Osteocyte (in vitro differentiated cells): ENCODE measurements around the gene SIGLEC14. TPM values are rescaled to one million over a fixed set of nuclear protein-coding genes. Genes with fewer than 3 reads are reported as not detected.

Experiments
- DNase-seq: peaks from one replicate; pipeline ENCODE4 v3.0.0; 2021; ENCODE audit warnings: mixed read lengths; ENCODE audit not compliant: unreplicated experiment; ENCODE audit errors: extremely low spot score
- H3K27ac Mint-ChIP-seq: one replicate; pipeline ENCODE4 v1.8.0; 2021; ENCODE audit warnings: mild to moderate bottlenecking, mixed read lengths; ENCODE audit not compliant: unreplicated experiment
- H3K27me3 Mint-ChIP-seq: one replicate; pipeline ENCODE4 v1.8.0; 2021; ENCODE audit warnings: mixed read lengths; ENCODE audit not compliant: unreplicated experiment
- H3K36me3 Mint-ChIP-seq: one replicate; pipeline ENCODE4 v1.8.0; 2021; ENCODE audit warnings: mixed read lengths; ENCODE audit not compliant: unreplicated experiment
- H3K4me1 Mint-ChIP-seq: one replicate; pipeline ENCODE4 v1.8.0; 2021; ENCODE audit warnings: mixed read lengths; ENCODE audit not compliant: unreplicated experiment
- H3K4me3 Mint-ChIP-seq: one replicate; pipeline ENCODE4 v1.8.0; 2021; ENCODE audit warnings: mild to moderate bottlenecking, moderate library complexity, mixed read lengths; ENCODE audit not compliant: unreplicated experiment
- H3K9me3 Mint-ChIP-seq: one replicate; pipeline ENCODE4 v1.8.0; 2021; ENCODE audit warnings: mixed read lengths; ENCODE audit not compliant: unreplicated experiment
- total RNA-seq: library from RNA; stranded (reverse); gene quantifications from 2 replicates; pipeline ENCODE4 v1.2.1, GENCODE V29; 2021
- TF ChIP-seq, protein P1 (sequence below): fragments of 200-600 bp; sonication (generic); IDR thresholded peaks from 2 replicates; pipeline ENCODE4 v1.5.0; 2021; ENCODE audit warnings: antibody characterized with exemption, mild to moderate bottlenecking, moderate library complexity

Gene SIGLEC14
- total RNA-seq, 1 donor from 2014 or later, result not detected

GRCh38 chr19:51653162-51653561 is 6.5 kb upstream of the SIGLEC14 start:
- TF ChIP-seq, protein P1, sequence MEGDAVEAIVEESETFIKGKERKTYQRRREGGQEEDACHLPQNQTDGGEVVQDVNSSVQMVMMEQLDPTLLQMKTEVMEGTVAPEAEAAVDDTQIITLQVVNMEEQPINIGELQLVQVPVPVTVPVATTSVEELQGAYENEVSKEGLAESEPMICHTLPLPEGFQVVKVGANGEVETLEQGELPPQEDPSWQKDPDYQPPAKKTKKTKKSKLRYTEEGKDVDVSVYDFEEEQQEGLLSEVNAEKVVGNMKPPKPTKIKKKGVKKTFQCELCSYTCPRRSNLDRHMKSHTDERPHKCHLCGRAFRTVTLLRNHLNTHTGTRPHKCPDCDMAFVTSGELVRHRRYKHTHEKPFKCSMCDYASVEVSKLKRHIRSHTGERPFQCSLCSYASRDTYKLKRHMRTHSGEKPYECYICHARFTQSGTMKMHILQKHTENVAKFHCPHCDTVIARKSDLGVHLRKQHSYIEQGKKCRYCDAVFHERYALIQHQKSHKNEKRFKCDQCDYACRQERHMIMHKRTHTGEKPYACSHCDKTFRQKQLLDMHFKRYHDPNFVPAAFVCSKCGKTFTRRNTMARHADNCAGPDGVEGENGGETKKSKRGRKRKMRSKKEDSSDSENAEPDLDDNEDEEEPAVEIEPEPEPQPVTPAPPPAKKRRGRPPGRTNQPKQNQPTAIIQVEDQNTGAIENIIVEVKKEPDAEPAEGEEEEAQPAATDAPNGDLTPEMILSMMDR, result no peak

DNA sequence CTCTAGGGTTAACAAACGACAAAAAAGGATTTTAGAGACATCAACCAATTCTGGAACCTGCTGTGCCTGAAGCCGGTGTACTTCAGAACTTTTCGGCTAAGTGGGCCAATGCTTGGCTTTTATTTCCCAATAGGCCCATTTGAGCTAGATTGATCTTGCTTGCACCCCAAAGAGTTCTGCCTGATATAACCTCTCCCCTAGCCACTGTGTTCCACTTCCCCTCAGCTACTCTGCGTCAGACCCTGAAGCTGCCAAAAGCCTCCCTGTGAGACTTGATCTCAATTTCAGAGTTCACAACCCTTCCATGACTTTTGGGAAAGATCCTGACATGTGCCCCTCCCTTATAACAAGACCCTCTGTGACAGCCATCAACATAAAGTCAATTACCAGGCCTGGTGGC is 5.6 kb upstream of the SIGLEC14 start:
- Mint-ChIP-seq H3K36me3 (no peaks in the 10 kb centered on the region), H3K9me3 (no peaks in the 10 kb centered on the region), H3K27me3 (peaks cover 3% of the 10 kb centered on the region), H3K27ac (no peak overlapping the region), H3K4me3 (no peak overlapping the region), H3K4me1 (peaks cover 5% of the 10 kb centered on the region)
- TF ChIP-seq, protein P1, result no peak
- DNase-seq, result no peak

More at GRCh38 chr19:51653162-51653561, 6.5 kb upstream of the SIGLEC14 start:
- Mint-ChIP-seq H3K27me3 (peaks cover 3% of the 10 kb centered on the region), H3K4me1 (peaks cover 5% of the 10 kb centered on the region), H3K27ac (no peak overlapping the region), H3K9me3 (no peaks in the 10 kb centered on the region), H3K4me3 (no peak overlapping the region), H3K36me3 (no peaks in the 10 kb centered on the region)
- DNase-seq, result no peak

- no peak overlapping the region for H3K27ac Mint-ChIP-seq
- DNase-seq, result no peak
- TF ChIP-seq, protein P1, result no peak
- H3K4me3 Mint-ChIP-seq, result no peak overlapping the region
- H3K4me1 Mint-ChIP-seq, result no peaks in the 10 kb centered on the region
- no peaks in the 10 kb centered on the region for H3K27me3 Mint-ChIP-seq
- H3K9me3 Mint-ChIP-seq, result no peaks in the 10 kb centered on the region
- no peaks in the 10 kb centered on the region for H3K36me3 Mint-ChIP-seq
Measured at GRCh38 chr19:51651216-51651846, 4.7 kb upstream of the SIGLEC14 start.

DNA sequence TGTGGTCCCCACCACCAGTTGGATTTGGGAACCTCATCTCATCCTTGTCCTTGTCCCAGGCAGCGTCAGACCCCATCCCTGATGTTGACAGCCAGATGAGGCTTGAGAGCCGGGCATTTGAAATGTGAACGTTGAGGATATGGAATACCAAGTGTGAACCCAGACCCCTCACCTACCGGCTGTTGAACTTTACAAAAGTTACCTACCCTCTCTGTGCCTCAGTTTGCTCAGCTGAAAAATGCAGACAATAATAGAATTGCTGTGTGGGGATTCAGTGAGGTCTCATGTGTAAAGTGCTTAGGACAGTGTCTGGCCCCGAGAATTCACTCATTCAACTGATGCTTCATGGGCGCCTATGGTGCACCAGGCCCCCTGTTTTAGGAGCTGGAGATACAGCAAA is 693 bp upstream of the SIGLEC14 start:
- DNase-seq, result no peak
- no peaks in the 10 kb centered on the region for H3K27me3 Mint-ChIP-seq
- no peaks in the 10 kb centered on the region for H3K9me3 Mint-ChIP-seq
- TF ChIP-seq, protein P1, result no peak
- H3K4me3 Mint-ChIP-seq, result no peak overlapping the region
- H3K27ac Mint-ChIP-seq, result no peak overlapping the region
- no peaks in the 10 kb centered on the region for H3K36me3 Mint-ChIP-seq
- no peaks in the 10 kb centered on the region for H3K4me1 Mint-ChIP-seq

DNA sequence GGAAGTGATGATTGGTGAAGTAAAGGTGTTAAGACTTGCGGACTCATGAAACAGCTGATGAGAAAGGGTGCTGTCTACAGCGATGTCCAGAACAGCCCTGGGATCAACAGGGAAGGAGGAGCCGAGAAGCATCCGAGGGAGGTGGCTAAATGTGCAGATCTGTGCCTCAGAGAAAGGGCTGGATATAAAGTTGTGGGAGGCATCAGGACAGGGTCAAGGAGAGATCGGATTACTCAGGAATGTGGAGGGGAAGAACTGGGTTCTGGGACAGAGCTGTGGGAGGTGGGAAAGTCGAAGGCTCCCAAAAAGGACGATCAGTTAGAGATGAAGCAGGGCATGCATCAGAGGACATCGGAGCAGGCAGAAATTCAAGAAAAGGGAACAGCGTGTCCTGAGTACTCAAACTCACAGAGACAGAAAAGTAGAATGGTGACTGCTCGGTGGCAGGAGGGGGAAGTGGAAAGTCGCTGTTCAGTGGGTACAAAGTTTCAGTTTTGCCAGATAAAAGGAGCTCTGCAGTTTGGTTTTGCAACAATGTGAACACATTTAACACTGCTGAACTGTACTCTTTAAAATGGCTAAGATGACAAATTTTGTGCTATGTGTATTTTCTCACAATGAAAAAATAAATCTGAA is 1.9 kb downstream of the SIGLEC14 start:
- Mint-ChIP-seq H3K27ac (no peak overlapping the region), H3K9me3 (no peaks in the 10 kb centered on the region), H3K4me1 (no peaks in the 10 kb centered on the region), H3K4me3 (no peak overlapping the region), H3K27me3 (no peaks in the 10 kb centered on the region), H3K36me3 (no peaks in the 10 kb centered on the region)
- no peak for DNase-seq
- TF ChIP-seq, protein P1, result no peak
